ENCODE measurements around the gene EML1. TPM values are rescaled to one million over a fixed set of nuclear protein-coding genes. Genes with fewer than 3 reads are reported as not detected.

The EML1 gene
- total and polyA plus RNA-seq, 2 experiments from 2014 or later, result 22.9 to 31.9 TPM

- H3K27me3 ChIP-seq, result no peaks in the 10 kb centered on the region
- H3K27ac ChIP-seq, result no peak overlapping the region
- no peaks in the 10 kb centered on the region for H3K36me3 ChIP-seq (replicated peaks; ENCODE audit: insufficient read depth, low read depth)
- no peaks in the 10 kb centered on the region for H3K9me2 ChIP-seq (replicated peaks; ENCODE audit: insufficient read depth)
- DNase-seq (ENCODE audit: low spot score), result no peak
- H3K4me1 ChIP-seq (ENCODE audit: insufficient read depth), result no peaks in the 10 kb centered on the region
- H3K4me3 ChIP-seq, result no peak overlapping the region
- H3K9me3 ChIP-seq (ENCODE audit: low read depth), result no peaks in the 10 kb centered on the region
- H3K79me2 ChIP-seq, result no peaks in the 10 kb centered on the region
- H4K20me1 ChIP-seq (ENCODE audit: insufficient read depth, poor library complexity, severe bottlenecking), result no peaks in the 10 kb centered on the region
- no peak overlapping the region for H2AFZ ChIP-seq
- 94% methylated on average over 5 of the region's 5 CpGs for WGBS (ENCODE audit: low lambda C conversion rate, missing lambda C conversion rate)
- TF ChIP-seq, protein P1, sequence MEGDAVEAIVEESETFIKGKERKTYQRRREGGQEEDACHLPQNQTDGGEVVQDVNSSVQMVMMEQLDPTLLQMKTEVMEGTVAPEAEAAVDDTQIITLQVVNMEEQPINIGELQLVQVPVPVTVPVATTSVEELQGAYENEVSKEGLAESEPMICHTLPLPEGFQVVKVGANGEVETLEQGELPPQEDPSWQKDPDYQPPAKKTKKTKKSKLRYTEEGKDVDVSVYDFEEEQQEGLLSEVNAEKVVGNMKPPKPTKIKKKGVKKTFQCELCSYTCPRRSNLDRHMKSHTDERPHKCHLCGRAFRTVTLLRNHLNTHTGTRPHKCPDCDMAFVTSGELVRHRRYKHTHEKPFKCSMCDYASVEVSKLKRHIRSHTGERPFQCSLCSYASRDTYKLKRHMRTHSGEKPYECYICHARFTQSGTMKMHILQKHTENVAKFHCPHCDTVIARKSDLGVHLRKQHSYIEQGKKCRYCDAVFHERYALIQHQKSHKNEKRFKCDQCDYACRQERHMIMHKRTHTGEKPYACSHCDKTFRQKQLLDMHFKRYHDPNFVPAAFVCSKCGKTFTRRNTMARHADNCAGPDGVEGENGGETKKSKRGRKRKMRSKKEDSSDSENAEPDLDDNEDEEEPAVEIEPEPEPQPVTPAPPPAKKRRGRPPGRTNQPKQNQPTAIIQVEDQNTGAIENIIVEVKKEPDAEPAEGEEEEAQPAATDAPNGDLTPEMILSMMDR (IDR thresholded peaks at IDR 0.05; ENCODE audit: poor library complexity), result no peak
- no peak for TF ChIP-seq EZH2phosphoT487 (IDR thresholded peaks at IDR 0.05; ENCODE audit: low read depth, severe bottlenecking, unreplicated experiment)
- no peak for TF ChIP-seq EZH2 (IDR thresholded peaks at IDR 0.05; ENCODE audit: borderline replicate concordance)
- no peak overlapping the region for H3K4me2 ChIP-seq
These were observed 94.9 kb downstream of the EML1 start for GRCh38 chr14:99888149-99888548.

DNA sequence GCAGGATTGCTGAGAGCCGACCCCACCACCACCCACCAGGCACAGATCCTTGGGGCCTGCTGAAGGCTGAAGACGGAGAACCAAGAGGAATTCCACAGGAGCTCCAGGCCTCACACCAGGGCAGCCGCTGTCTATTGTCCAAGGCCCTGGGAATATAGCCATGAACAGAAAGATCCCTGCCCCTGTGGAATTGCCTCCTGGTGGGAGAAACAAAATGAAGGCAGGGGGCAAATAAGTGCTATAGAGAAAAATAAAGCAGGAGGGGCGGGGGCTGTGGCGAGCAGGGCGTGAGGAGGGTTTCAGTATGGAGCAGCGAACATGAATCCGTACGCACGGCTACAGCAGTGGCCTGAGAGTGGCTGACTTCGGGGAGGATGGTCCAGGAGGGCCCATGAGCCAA, 96.1 kb downstream of the EML1 start:
- no peak for DNase-seq (ENCODE audit: low spot score)
- no peaks in the 10 kb centered on the region for H3K36me3 ChIP-seq (replicated peaks; ENCODE audit: insufficient read depth, low read depth)
- no peak overlapping the region for H2AFZ ChIP-seq
- no peaks in the 10 kb centered on the region for H4K20me1 ChIP-seq (ENCODE audit: insufficient read depth, poor library complexity, severe bottlenecking)
- no peak overlapping the region for H3K4me2 ChIP-seq
- H3K27me3 ChIP-seq, result no peaks in the 10 kb centered on the region
- H3K9me3 ChIP-seq (ENCODE audit: low read depth), result no peaks in the 10 kb centered on the region
- H3K4me1 ChIP-seq (ENCODE audit: insufficient read depth), result no peaks in the 10 kb centered on the region
- TF ChIP-seq EZH2 (IDR thresholded peaks at IDR 0.05; ENCODE audit: borderline replicate concordance) (no peak), EZH2phosphoT487 (IDR thresholded peaks at IDR 0.05; ENCODE audit: low read depth, severe bottlenecking, unreplicated experiment) (no peak)
- TF ChIP-seq, protein P1 (IDR thresholded peaks at IDR 0.05; ENCODE audit: poor library complexity), result no peak
- H3K79me2 ChIP-seq, result no peaks in the 10 kb centered on the region
- H3K9me2 ChIP-seq (replicated peaks; ENCODE audit: insufficient read depth), result no peaks in the 10 kb centered on the region
- no peak overlapping the region for H3K27ac ChIP-seq
- no peak overlapping the region for H3K4me3 ChIP-seq
- 89% methylated on average over 11 of the region's 11 CpGs for WGBS (ENCODE audit: low lambda C conversion rate, missing lambda C conversion rate)

- Histone ChIP-seq H3K9me3 (ENCODE audit: low read depth) (no peaks in the 10 kb centered on the region), H3K79me2 (no peaks in the 10 kb centered on the region), H3K4me2 (no peak overlapping the region), H3K27me3 (no peaks in the 10 kb centered on the region), H3K27ac (no peak overlapping the region), H2AFZ (no peak overlapping the region), H3K4me3 (no peak overlapping the region), H3K9me2 (replicated peaks; ENCODE audit: insufficient read depth) (no peaks in the 10 kb centered on the region), H4K20me1 (ENCODE audit: insufficient read depth, poor library complexity, severe bottlenecking) (no peaks in the 10 kb centered on the region), H3K4me1 (ENCODE audit: insufficient read depth) (no peaks in the 10 kb centered on the region), H3K36me3 (replicated peaks; ENCODE audit: insufficient read depth, low read depth) (no peaks in the 10 kb centered on the region)
- WGBS (ENCODE audit: low lambda C conversion rate, missing lambda C conversion rate), result 90% methylated on average over 2 of the region's 2 CpGs
- DNase-seq (ENCODE audit: low spot score), result no peak
- no peak for TF ChIP-seq EZH2 (IDR thresholded peaks at IDR 0.05; ENCODE audit: borderline replicate concordance)
- no peak for TF ChIP-seq EZH2phosphoT487 (IDR thresholded peaks at IDR 0.05; ENCODE audit: low read depth, severe bottlenecking, unreplicated experiment)
- TF ChIP-seq, protein P1 (IDR thresholded peaks at IDR 0.05; ENCODE audit: poor library complexity), result no peak
These were observed 98.1 kb downstream of the EML1 start for GRCh38 chr14:99891266-99891665.

- H3K4me2 ChIP-seq, result no peak overlapping the region
- no peaks in the 10 kb centered on the region for H3K4me1 ChIP-seq (ENCODE audit: insufficient read depth)
These were observed 98.7 kb downstream of the EML1 start for GRCh38 chr14:99891900-99892299.

More at GRCh38 chr14:99891900-99892299, 98.7 kb downstream of the EML1 start:
- no peaks in the 10 kb centered on the region for H4K20me1 ChIP-seq (ENCODE audit: insufficient read depth, poor library complexity, severe bottlenecking)
- no peaks in the 10 kb centered on the region for H3K36me3 ChIP-seq (replicated peaks; ENCODE audit: insufficient read depth, low read depth)
- H3K4me3 ChIP-seq, result no peak overlapping the region
- H3K27ac ChIP-seq, result no peak overlapping the region
- TF ChIP-seq EZH2 (IDR thresholded peaks at IDR 0.05; ENCODE audit: borderline replicate concordance), result no peak
- no peak for TF ChIP-seq EZH2phosphoT487 (IDR thresholded peaks at IDR 0.05; ENCODE audit: low read depth, severe bottlenecking, unreplicated experiment)
- H3K9me2 ChIP-seq (replicated peaks; ENCODE audit: insufficient read depth), result no peaks in the 10 kb centered on the region
- DNase-seq (ENCODE audit: low spot score), result no peak
- no peaks in the 10 kb centered on the region for H3K79me2 ChIP-seq
- 91% methylated on average over 10 of the region's 10 CpGs for WGBS (ENCODE audit: low lambda C conversion rate, missing lambda C conversion rate)
- no peak overlapping the region for H2AFZ ChIP-seq
- H3K27me3 ChIP-seq, result no peaks in the 10 kb centered on the region
- H3K9me3 ChIP-seq (ENCODE audit: low read depth), result no peaks in the 10 kb centered on the region

Data from hepatocyte (in vitro differentiated cells).